C4-2B (cell line): Measurements from ENCODE around the gene GRXCR1.
A peak's percentile ranks its signal among the peaks of the same experiment; 100 is the strongest.

Experiments used
- H3K27ac ChIP-seq: fragments of 450-650 bp; 2 replicates; pipeline ENCODE4 v1.5.1; 2017
- CTCF ChIP-seq: fragments of 450-650 bp; conservative IDR thresholded peaks from 2 replicates; pipeline ENCODE4 v1.5.1; 2017; ENCODE audit warnings: mild to moderate bottlenecking
- ZFX ChIP-seq: fragments of 450-650 bp; IDR thresholded peaks from 2 replicates; pipeline ENCODE4 v1.6.1; 2017

Gene GRXCR1

GRCh38 chr4:42892413-42892812 lies at the start of gene GRXCR1:
Gene GRXCR1 (plus strand): TSS chr4:42892713. CDS start chr4:42893267, 554 bp downstream.
- no peak for TF ChIP-seq CTCF
- TF ChIP-seq ZFX: no peak
- no peak within 1 kb of the TSS for H3K27ac ChIP-seq

- no peak overlapping the region for H3K27ac ChIP-seq
- TF ChIP-seq ZFX: no peak
- TF ChIP-seq CTCF: no peak; the same call in 1 of the 2 replicates
Measured at GRCh38 chr4:42843694-42844093, 48.8 kb upstream of the GRXCR1 start.

- TF ChIP-seq ZFX (no peak), CTCF (no peak)
- no peak overlapping the region for H3K27ac ChIP-seq
Measured at GRCh38 chr4:42844422-42845070, 48.0 kb upstream of the GRXCR1 start.

GRCh38 chr4:42845586-42845985 lies 46.9 kb upstream of the GRXCR1 start:
- H3K27ac ChIP-seq: no peak overlapping the region
- TF ChIP-seq CTCF: no peak
- no peak for TF ChIP-seq ZFX

- TF ChIP-seq CTCF: no peak
- H3K27ac ChIP-seq: no peak overlapping the region
Measured at GRCh38 chr4:42855779-42856178, 36.7 kb upstream of the GRXCR1 start.

GRCh38 chr4:42865572-42866189 lies 26.8 kb upstream of the GRXCR1 start:
- H3K27ac ChIP-seq: no peak overlapping the region
- TF ChIP-seq CTCF (peak; percentile 80), ZFX (no peak)

- no peak overlapping the region for H3K27ac ChIP-seq
- TF ChIP-seq CTCF (no peak), ZFX (no peak)
Measured at GRCh38 chr4:42871261-42871660, 21.3 kb upstream of the GRXCR1 start.
